Nephron (organoid): Measurements from ENCODE around the gene ROBO2.
A peak's percentile ranks its signal among the peaks of the same experiment; 100 is the strongest.

Experiments used
- H3K27ac Mint-ChIP-seq, 3 experiments: 2 replicates each; pipeline ENCODE4 v1.8.0; 2020; ENCODE audit warnings: mixed read lengths in 3 of 3, mild to moderate bottlenecking in 2 of 3, moderate library complexity in 1 of 3
- H3K27me3 Mint-ChIP-seq: 2 replicates; pipeline ENCODE4 v1.8.0; 2021; ENCODE audit warnings: low read depth, mild to moderate bottlenecking, moderate library complexity, mixed read lengths
- H3K36me3 Mint-ChIP-seq: 2 replicates; pipeline ENCODE4 v1.8.0; 2020; ENCODE audit warnings: low read depth, mixed read lengths
- H3K4me1 Mint-ChIP-seq: 2 replicates; pipeline ENCODE4 v1.8.0; 2020; ENCODE audit warnings: mixed read lengths
- H3K4me3 Mint-ChIP-seq, 3 experiments: 2 replicates each; pipeline ENCODE4 v1.8.0; 2020; ENCODE audit warnings: mild to moderate bottlenecking in 3 of 3, mixed read lengths in 3 of 3, moderate library complexity in 2 of 3
- H3K9me3 Mint-ChIP-seq: 2 replicates; pipeline ENCODE4 v1.8.0; 2020; ENCODE audit warnings: mixed read lengths
- TF ChIP-seq, protein P1 (sequence below), 3 experiments: fragments of 200-600 bp; sonication (generic); IDR thresholded peaks; one replicate each; pipeline ENCODE4 v1.5.0; 2021; ENCODE audit warnings: antibody characterized with exemption in 3 of 3; ENCODE audit not compliant: unreplicated experiment in 3 of 3

Gene ROBO2

DNA sequence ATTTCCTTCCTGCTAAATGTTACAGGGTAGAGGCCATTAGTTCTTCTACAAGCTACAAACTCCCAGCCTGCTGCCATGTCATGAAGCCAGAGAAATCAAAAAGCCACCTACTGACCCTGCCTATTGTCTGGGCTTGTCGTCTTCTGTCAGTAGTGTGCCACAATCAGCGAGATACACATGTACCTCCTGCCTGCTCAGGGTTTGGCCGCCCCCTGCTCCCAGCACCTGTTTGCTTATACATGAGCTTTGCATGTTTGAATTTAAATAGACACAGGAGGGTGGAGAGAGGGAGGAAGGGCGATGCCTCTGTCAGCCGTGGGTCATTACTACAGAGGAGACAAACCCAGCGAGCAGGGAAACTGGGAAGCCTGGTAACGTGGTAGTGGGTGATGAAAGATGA, 106.1 kb downstream of the ROBO2 start:
- peaks cover 4% of the 10 kb centered on the region for H3K27me3 Mint-ChIP-seq
- no peaks in the 10 kb centered on the region for H3K9me3 Mint-ChIP-seq
- no peaks in the 10 kb centered on the region for H3K4me1 Mint-ChIP-seq
- TF ChIP-seq, protein P1, sequence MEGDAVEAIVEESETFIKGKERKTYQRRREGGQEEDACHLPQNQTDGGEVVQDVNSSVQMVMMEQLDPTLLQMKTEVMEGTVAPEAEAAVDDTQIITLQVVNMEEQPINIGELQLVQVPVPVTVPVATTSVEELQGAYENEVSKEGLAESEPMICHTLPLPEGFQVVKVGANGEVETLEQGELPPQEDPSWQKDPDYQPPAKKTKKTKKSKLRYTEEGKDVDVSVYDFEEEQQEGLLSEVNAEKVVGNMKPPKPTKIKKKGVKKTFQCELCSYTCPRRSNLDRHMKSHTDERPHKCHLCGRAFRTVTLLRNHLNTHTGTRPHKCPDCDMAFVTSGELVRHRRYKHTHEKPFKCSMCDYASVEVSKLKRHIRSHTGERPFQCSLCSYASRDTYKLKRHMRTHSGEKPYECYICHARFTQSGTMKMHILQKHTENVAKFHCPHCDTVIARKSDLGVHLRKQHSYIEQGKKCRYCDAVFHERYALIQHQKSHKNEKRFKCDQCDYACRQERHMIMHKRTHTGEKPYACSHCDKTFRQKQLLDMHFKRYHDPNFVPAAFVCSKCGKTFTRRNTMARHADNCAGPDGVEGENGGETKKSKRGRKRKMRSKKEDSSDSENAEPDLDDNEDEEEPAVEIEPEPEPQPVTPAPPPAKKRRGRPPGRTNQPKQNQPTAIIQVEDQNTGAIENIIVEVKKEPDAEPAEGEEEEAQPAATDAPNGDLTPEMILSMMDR (IDR thresholded peaks at IDR 0.05; ENCODE audit: unreplicated experiment in 3 of 3): no peak
- no peaks in the 10 kb centered on the region for H3K36me3 Mint-ChIP-seq
- H3K4me3 Mint-ChIP-seq: no peak overlapping the region
- peak overlapping the region in 1 of 3 experiments; percentile 16 for H3K27ac Mint-ChIP-seq

DNA sequence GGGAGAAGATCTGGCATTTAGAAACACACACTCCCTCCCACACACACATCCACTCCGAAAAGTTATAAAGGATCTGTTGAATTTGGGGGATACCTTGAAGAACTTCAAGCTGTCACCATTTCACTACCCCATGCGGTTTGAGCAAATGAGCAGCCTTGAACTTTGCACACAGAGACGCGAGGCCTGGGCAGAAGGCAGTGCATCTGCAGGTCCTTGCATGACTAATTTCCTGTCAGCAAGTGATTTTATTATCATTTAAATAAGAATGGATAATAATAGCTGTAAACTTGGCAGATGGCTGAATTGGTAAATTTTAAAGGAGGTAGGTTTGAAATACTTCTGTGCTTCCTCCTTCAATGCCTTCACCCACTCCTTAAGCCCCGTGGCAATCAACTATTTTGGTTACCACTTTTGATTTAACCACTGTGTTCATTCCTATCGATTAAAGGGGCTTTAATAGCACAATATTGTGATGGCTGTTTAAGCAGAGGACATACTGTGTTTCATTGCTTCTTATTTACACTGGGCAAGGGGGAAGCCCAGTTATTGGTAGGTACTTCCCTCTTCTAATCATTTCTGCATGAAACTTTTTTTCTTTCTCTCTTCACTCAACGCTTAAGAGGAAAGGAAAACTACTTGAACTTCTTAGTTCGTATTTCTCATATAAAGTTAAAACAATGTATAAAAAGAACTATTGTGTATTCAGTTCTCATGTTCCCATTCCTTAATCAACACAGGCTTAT, 108.1 kb downstream of the ROBO2 start:
- Mint-ChIP-seq H3K27ac (no peak overlapping the region), H3K9me3 (no peaks in the 10 kb centered on the region), H3K4me3 (no peak overlapping the region), H3K4me1 (no peaks in the 10 kb centered on the region), H3K27me3 (peaks cover 4% of the 10 kb centered on the region), H3K36me3 (no peaks in the 10 kb centered on the region)
- TF ChIP-seq, protein P1 (IDR thresholded peaks at IDR 0.05; ENCODE audit: unreplicated experiment in 3 of 3): no peak

DNA sequence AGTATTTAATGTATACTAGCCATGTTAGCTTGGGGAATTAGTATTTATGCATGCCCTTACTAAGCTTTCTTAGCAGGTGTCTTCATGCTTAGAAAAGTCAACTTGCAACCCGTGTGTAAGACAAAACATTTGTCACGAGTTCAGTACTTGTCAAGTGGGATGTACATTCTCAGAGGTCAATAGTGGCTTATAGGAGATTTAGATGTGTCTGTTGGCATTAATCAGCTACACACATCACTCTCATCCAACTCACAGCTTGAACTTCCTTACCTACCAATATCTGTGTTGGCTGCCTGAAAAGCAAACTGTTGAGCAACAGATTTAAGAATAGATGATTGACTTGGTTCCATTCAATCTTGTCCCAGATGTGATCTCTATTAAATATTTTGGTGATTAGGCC, 109.5 kb downstream of the ROBO2 start:
- Mint-ChIP-seq H3K27me3 (peaks cover 4% of the 10 kb centered on the region), H3K9me3 (no peaks in the 10 kb centered on the region)
- TF ChIP-seq, protein P1 (IDR thresholded peaks at IDR 0.05; ENCODE audit: unreplicated experiment in 3 of 3): no peak

DNA sequence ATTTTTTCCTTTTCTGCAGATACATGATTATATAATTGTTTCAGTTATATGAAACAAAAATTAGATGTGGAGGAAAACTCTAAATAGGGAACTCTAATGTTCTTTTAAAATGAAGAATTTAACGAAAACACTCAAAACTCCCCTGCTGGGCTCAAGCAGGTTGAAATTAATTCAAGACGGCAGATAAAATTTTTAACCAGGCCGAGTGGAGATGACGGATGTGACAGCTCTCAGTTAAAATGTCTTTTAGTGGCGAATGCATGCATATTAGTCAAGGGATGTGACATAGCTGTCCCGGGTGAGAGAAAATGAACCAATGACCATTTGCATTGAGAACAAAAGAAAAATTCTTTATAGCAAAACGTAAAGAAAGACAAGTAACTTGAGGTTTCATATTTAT, 110.1 kb downstream of the ROBO2 start:
- TF ChIP-seq, protein P1 (IDR thresholded peaks at IDR 0.05; ENCODE audit: unreplicated experiment in 3 of 3): no peak
- Mint-ChIP-seq H3K4me3 (no peak overlapping the region), H3K9me3 (no peaks in the 10 kb centered on the region), H3K27me3 (peaks cover 4% of the 10 kb centered on the region), H3K36me3 (peaks cover 3% of the 10 kb centered on the region), H3K4me1 (no peaks in the 10 kb centered on the region), H3K27ac (no peak overlapping the region)

More for the DNA sequence above, 109.5 kb downstream of the ROBO2 start:
- H3K4me1 Mint-ChIP-seq: no peaks in the 10 kb centered on the region
- H3K27ac Mint-ChIP-seq: no peak overlapping the region
- no peaks in the 10 kb centered on the region for H3K36me3 Mint-ChIP-seq
- no peak overlapping the region for H3K4me3 Mint-ChIP-seq

DNA sequence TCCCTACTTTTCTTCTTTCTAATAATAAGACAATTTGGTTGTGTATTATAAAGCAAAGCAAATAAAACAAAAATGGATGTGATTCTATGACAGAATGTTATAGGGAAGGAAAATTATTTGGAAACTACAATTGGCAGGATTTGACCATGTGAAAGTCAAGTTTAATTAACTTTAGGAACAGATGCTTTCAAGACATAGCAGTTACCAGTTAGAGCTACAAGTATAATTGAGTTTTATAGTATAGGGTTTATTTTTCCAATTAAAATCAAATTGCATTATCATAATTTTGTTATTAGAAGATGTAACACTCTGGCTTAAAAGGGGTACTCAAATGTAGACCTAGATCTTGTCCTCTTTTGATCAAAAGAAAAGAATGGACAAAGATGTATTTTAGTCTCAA, 110.9 kb downstream of the ROBO2 start:
- Mint-ChIP-seq H3K9me3 (no peaks in the 10 kb centered on the region), H3K4me3 (no peak overlapping the region), H3K27me3 (peaks cover 4% of the 10 kb centered on the region), H3K36me3 (peaks cover 3% of the 10 kb centered on the region), H3K27ac (no peak overlapping the region), H3K4me1 (no peaks in the 10 kb centered on the region)
- TF ChIP-seq, protein P1 (IDR thresholded peaks at IDR 0.05; ENCODE audit: unreplicated experiment in 3 of 3): no peak
